GM18526 (cell line): ENCODE data around the gene CAPN1.

Experiments
- POLR2A ChIP-seq: IDR thresholded peaks from 3 replicates; pipeline ENCODE4 v1.6.1; 2011; ENCODE audit not compliant: insufficient read length; ENCODE audit errors: extremely low read depth

The CAPN1 gene

GRCh38 chr11:65206901-65207300 is 25.2 kb downstream of the CAPN1 start:
- TF ChIP-seq POLR2A: no peak

GRCh38 chr11:65207918-65208784 is 26.4 kb downstream of the CAPN1 start:
- TF ChIP-seq POLR2A: no peak

- no peak for TF ChIP-seq POLR2A
These were observed 27.3 kb downstream of the CAPN1 start for GRCh38 chr11:65208785-65209710.

- TF ChIP-seq POLR2A: no peak
These were observed 28.1 kb downstream of the CAPN1 start for GRCh38 chr11:65209711-65210360.

- TF ChIP-seq POLR2A: no peak
These were observed 28.6 kb downstream of the CAPN1 start for GRCh38 chr11:65210361-65210731.

- TF ChIP-seq POLR2A: no peak
These were observed 29.0 kb downstream of the CAPN1 start for GRCh38 chr11:65210748-65211147.

- TF ChIP-seq POLR2A: no peak
These were observed 29.8 kb downstream of the CAPN1 start for GRCh38 chr11:65211293-65212105.

GRCh38 chr11:65212226-65212801 is 30.6 kb downstream of the CAPN1 start:
- TF ChIP-seq POLR2A: no peak

GRCh38 chr11:65213322-65214211 is 31.8 kb downstream of the CAPN1 start:
- no peak for TF ChIP-seq POLR2A

GRCh38 chr11:65214212-65214845 is 32.6 kb downstream of the CAPN1 start:
- no peak for TF ChIP-seq POLR2A

- no peak for TF ChIP-seq POLR2A
These were observed 33.8 kb downstream of the CAPN1 start for GRCh38 chr11:65215441-65216076.

GRCh38 chr11:65216830-65217229 is 35.1 kb downstream of the CAPN1 start:
- no peak for TF ChIP-seq POLR2A
